Activated CD8-positive, alpha-beta T cell treated with anti-CD3 and anti-CD28 coated beads, Interleukin-2, amount 10 ng/mL, durations not matched to agents 7 days and 5 days (primary cell): ENCODE data around the gene CLPX. TPM values are rescaled to one million over a fixed set of nuclear protein-coding genes. Genes with fewer than 3 reads are reported as not detected.
"Not testable (repeated sequence)": the region's sequence is repeated elsewhere in the genome, so short reads cannot be mapped to it uniquely, and the experiment has no call there.

Experiments used
- ATAC-seq: fragments of 150-1000 bp; cut with Tn5 transposase; one replicate; pipeline ENCODE4 v1.10.0; 2021; ENCODE audit warnings: moderate library complexity
- CTCF ChIA-PET: fragments of 350-600 bp; sonication (Branson Sonifier 250); formaldehyde crosslinking; loops from one replicate; lab custom pipeline; 2021; ENCODE audit warnings: antibody characterized with exemption; lab: Charles Lee
- POLR2A ChIA-PET: fragments of 350-600 bp; sonication (Branson Sonifier 250); formaldehyde crosslinking; loops from one replicate; lab custom pipeline; 2021; ENCODE audit warnings: antibody characterized with exemption; lab: Charles Lee
- DNase-seq: peaks from one replicate; pipeline ENCODE4 v3.0.0-alpha.2; 2020
- H3K27ac Mint-ChIP-seq: one replicate; pipeline ENCODE4 v1.8.0; 2021; ENCODE audit warnings: mild to moderate bottlenecking, mixed read lengths
- H3K27me3 Mint-ChIP-seq: one replicate; pipeline ENCODE4 v1.8.0; 2021; ENCODE audit warnings: low read depth, mixed read lengths
- H3K36me3 Mint-ChIP-seq: one replicate; pipeline ENCODE4 v1.8.0; 2021; ENCODE audit warnings: low read depth, mixed read lengths
- H3K4me1 Mint-ChIP-seq: one replicate; pipeline ENCODE4 v1.8.0; 2021; ENCODE audit warnings: low read depth, mixed read lengths
- H3K4me3 Mint-ChIP-seq: one replicate; pipeline ENCODE4 v1.8.0; 2021; ENCODE audit warnings: mild to moderate bottlenecking, mixed read lengths
- H3K9me3 Mint-ChIP-seq: one replicate; pipeline ENCODE4 v1.8.0; 2022; ENCODE audit warnings: mixed read lengths; ENCODE audit not compliant: insufficient read depth
- total RNA-seq, 2 experiments: library from RNA; stranded (reverse); gene quantifications; one replicate each; pipeline ENCODE4 v1.2.3, GENCODE V29; 2021

CLPX gene
- total RNA-seq, 2 experiments from 2014 or later = 40.5 to 42.9 TPM

GRCh38 chr15:65184305-65184867 lies 756 bp downstream of the CLPX start:
- Mint-ChIP-seq H3K4me1 (peaks cover 33% of the 10 kb centered on the region), H3K27ac (peak overlapping the region; percentile 90), H3K27me3 (no peaks in the 10 kb centered on the region), H3K4me3 (peak overlapping the region; percentile 97), H3K36me3 (peaks cover 9% of the 10 kb centered on the region), H3K9me3 (no peaks in the 10 kb centered on the region)
- ATAC-seq (peak; percentile 46), DNase-seq (peak; percentile 61)
- CTCF ChIA-PET = interaction anchor here (1.0 to 1.5 kb wide), 3 partner anchors 27 to 1030 kb away, joined by 3 to 8 read pairs (median 3); partner anchors contain the start of gene PARP16
- POLR2A ChIA-PET = interaction anchor here (0.6 to 4.0 kb wide), 8 partner anchors 10 to 291 kb away, joined by 3 to 59 read pairs (median 5); partner anchors contain the start of genes PARP16 and RNU5B-1

- CTCF ChIA-PET = interaction anchor here (1.0 to 1.3 kb wide), 2 partner anchors 28 to 1030 kb away, joined by 3 read pairs; no protein-coding TSS in a partner anchor
- Mint-ChIP-seq H3K4me1 (peaks cover 29% of the 10 kb centered on the region), H3K27ac (peak overlapping the region; percentile 90), H3K9me3 (no peaks in the 10 kb centered on the region), H3K36me3 (peaks cover 11% of the 10 kb centered on the region), H3K4me3 (peak overlapping the region; percentile 97), H3K27me3 (no peaks in the 10 kb centered on the region)
- POLR2A ChIA-PET = interaction anchor here (0.8 to 4.0 kb wide), 4 partner anchors 9 to 121 kb away, joined by 3 to 59 read pairs (median 4); partner anchors contain the start of gene RNU5B-1
- no peak for ATAC-seq
- no peak for DNase-seq
Observed at GRCh38 chr15:65183865-65184159, 1.3 kb downstream of the CLPX start.

- POLR2A ChIA-PET = interaction anchor here (0.6 to 1.8 kb wide), 4 partner anchors 48 to 752 kb away, joined by 3 to 10 read pairs (median 7); partner anchors contain the start of gene RNU5B-1
- Mint-ChIP-seq H3K9me3 (no peaks in the 10 kb centered on the region), H3K27me3 (no peaks in the 10 kb centered on the region), H3K36me3 (peaks cover 16% of the 10 kb centered on the region), H3K4me3 (peak overlapping the region; percentile 97), H3K4me1 (peaks cover 29% of the 10 kb centered on the region), H3K27ac (no peak overlapping the region)
- ATAC-seq (no peak), DNase-seq (no peak)
- CTCF ChIA-PET = interaction anchor here (1.0 to 1.6 kb wide), 3 partner anchors 89 to 149 kb away, joined by 3 to 5 read pairs (median 4); no protein-coding TSS in a partner anchor
Observed at GRCh38 chr15:65182538-65182937, 2.6 kb downstream of the CLPX start.

- ChIA-PET CTCF (interaction anchor here (1.0 to 1.6 kb wide), 4 partner anchors 89 to 203 kb away, joined by 3 to 5 read pairs (median 4); no protein-coding TSS in a partner anchor), POLR2A (interaction anchor here (0.9 to 1.8 kb wide), 3 partner anchors 48 to 123 kb away, joined by 4 to 10 read pairs (median 10); partner anchors contain the start of gene RNU5B-1)
- not testable (repeated sequence) for H3K4me3 Mint-ChIP-seq
Observed at GRCh38 chr15:65181582-65182353, 3.4 kb downstream of the CLPX start.

GRCh38 chr15:65180167-65180566 lies 5.0 kb downstream of the CLPX start:
- DNase-seq = no peak
- no peak for ATAC-seq
- Mint-ChIP-seq H3K36me3 (peaks cover 27% of the 10 kb centered on the region), H3K27ac (no peak overlapping the region), H3K4me3 (no peak overlapping the region), H3K27me3 (no peaks in the 10 kb centered on the region), H3K9me3 (no peaks in the 10 kb centered on the region), H3K4me1 (peaks cover 23% of the 10 kb centered on the region)
- ChIA-PET CTCF (interaction anchor here (2.2 kb wide), 1 partner anchor 118 kb away, joined by 6 read pairs; no protein-coding TSS in a partner anchor), POLR2A (no interaction called here)

More at GRCh38 chr15:65181582-65182353, 3.4 kb downstream of the CLPX start:
- ATAC-seq, H3K9me3 Mint-ChIP-seq, H3K27me3 Mint-ChIP-seq, DNase-seq, H3K27ac Mint-ChIP-seq: not testable (repeated sequence)
- H3K4me1 Mint-ChIP-seq = peaks cover 29% of the 10 kb centered on the region
- peaks cover 21% of the 10 kb centered on the region for H3K36me3 Mint-ChIP-seq

GRCh38 chr15:65177901-65178300 lies 7.2 kb downstream of the CLPX start:
- Mint-ChIP-seq H3K27ac (no peak overlapping the region), H3K27me3 (no peaks in the 10 kb centered on the region), H3K9me3 (no peaks in the 10 kb centered on the region), H3K36me3 (peaks cover 25% of the 10 kb centered on the region), H3K4me3 (no peak overlapping the region), H3K4me1 (peaks cover 12% of the 10 kb centered on the region)
- POLR2A ChIA-PET = no interaction called here
- ATAC-seq (no peak), DNase-seq (no peak)
- CTCF ChIA-PET = interaction anchor here (0.6 kb wide), 1 partner anchor 267 kb away, joined by 4 read pairs; no protein-coding TSS in a partner anchor

GRCh38 chr15:65176056-65176455 lies 9.1 kb downstream of the CLPX start:
- peaks cover 4% of the 10 kb centered on the region for H3K4me1 Mint-ChIP-seq
- no peak overlapping the region for H3K27ac Mint-ChIP-seq
- no peaks in the 10 kb centered on the region for H3K27me3 Mint-ChIP-seq
- no peak for DNase-seq
- no peak overlapping the region for H3K4me3 Mint-ChIP-seq
- peaks cover 36% of the 10 kb centered on the region for H3K36me3 Mint-ChIP-seq
- ATAC-seq = no peak
- CTCF ChIA-PET = no interaction called here
- H3K9me3 Mint-ChIP-seq = no peaks in the 10 kb centered on the region
- POLR2A ChIA-PET = no interaction called here

GRCh38 chr15:65175511-65175910 lies 9.6 kb downstream of the CLPX start:
- Mint-ChIP-seq H3K27me3 (no peaks in the 10 kb centered on the region), H3K4me3 (no peak overlapping the region), H3K27ac (no peak overlapping the region), H3K4me1 (peaks cover 2% of the 10 kb centered on the region), H3K36me3 (peaks cover 36% of the 10 kb centered on the region), H3K9me3 (no peaks in the 10 kb centered on the region)
- ATAC-seq (no peak), DNase-seq (no peak)
- CTCF ChIA-PET = no interaction called here
- POLR2A ChIA-PET = no interaction called here

GRCh38 chr15:65174509-65174908 lies 10.6 kb downstream of the CLPX start:
- DNase-seq = no peak
- H3K9me3 Mint-ChIP-seq = no peaks in the 10 kb centered on the region
- no peaks in the 10 kb centered on the region for H3K27me3 Mint-ChIP-seq
- ATAC-seq = no peak
- H3K4me1 Mint-ChIP-seq = no peaks in the 10 kb centered on the region
- no peak overlapping the region for H3K27ac Mint-ChIP-seq
- peaks cover 38% of the 10 kb centered on the region for H3K36me3 Mint-ChIP-seq
- CTCF ChIA-PET = no interaction called here
- H3K4me3 Mint-ChIP-seq = no peak overlapping the region
- POLR2A ChIA-PET = interaction anchor here (0.8 kb wide), 2 partner anchors 9 to 11 kb away, joined by 3 read pairs; partner anchors contain the start of gene CLPX

- no peak overlapping the region for H3K4me3 Mint-ChIP-seq
- ChIA-PET CTCF (interaction anchor here (1.2 kb wide), 1 partner anchor 39 kb away, joined by 3 read pairs; the partner anchor contains the start of gene CILP), POLR2A (no interaction called here)
- H3K27ac Mint-ChIP-seq = no peak overlapping the region
- DNase-seq = no peak
- no peaks in the 10 kb centered on the region for H3K9me3 Mint-ChIP-seq
- no peaks in the 10 kb centered on the region for H3K4me1 Mint-ChIP-seq
- ATAC-seq = no peak
- H3K27me3 Mint-ChIP-seq = no peaks in the 10 kb centered on the region
- H3K36me3 Mint-ChIP-seq = peaks cover 31% of the 10 kb centered on the region
Observed at GRCh38 chr15:65172531-65172930, 12.6 kb downstream of the CLPX start.

- ChIA-PET CTCF (interaction anchor here (1.3 kb wide), 1 partner anchor 70 kb away, joined by 3 read pairs; no protein-coding TSS in a partner anchor), POLR2A (no interaction called here)
- Mint-ChIP-seq H3K9me3 (no peaks in the 10 kb centered on the region), H3K27ac (no peak overlapping the region), H3K4me3 (no peak overlapping the region), H3K4me1 (no peaks in the 10 kb centered on the region), H3K36me3 (peaks cover 30% of the 10 kb centered on the region), H3K27me3 (no peaks in the 10 kb centered on the region)
- ATAC-seq (no peak), DNase-seq (no peak)
Observed at GRCh38 chr15:65171428-65171827, 13.7 kb downstream of the CLPX start.
